ENCODE measurements around the gene PDHA2. TPM values are rescaled to one million over a fixed set of nuclear protein-coding genes. Genes with fewer than 3 reads are reported as not detected.
"Not testable (repeated sequence)": the region's sequence is repeated elsewhere in the genome, so short reads cannot be mapped to it uniquely, and the experiment has no call there.

PDHA2 gene
- total RNA-seq = not detected in 2 replicates

- no peak for DNase-seq (ENCODE audit: extremely low read depth, low read depth, low spot score)
Observed at GRCh38 chr4:95839891-95840290, at the start of gene PDHA2. Gene PDHA2, plus strand, starts transcription at chr4:95840093. Its CDS starts 58 bp downstream, at chr4:95840151.

DNA sequence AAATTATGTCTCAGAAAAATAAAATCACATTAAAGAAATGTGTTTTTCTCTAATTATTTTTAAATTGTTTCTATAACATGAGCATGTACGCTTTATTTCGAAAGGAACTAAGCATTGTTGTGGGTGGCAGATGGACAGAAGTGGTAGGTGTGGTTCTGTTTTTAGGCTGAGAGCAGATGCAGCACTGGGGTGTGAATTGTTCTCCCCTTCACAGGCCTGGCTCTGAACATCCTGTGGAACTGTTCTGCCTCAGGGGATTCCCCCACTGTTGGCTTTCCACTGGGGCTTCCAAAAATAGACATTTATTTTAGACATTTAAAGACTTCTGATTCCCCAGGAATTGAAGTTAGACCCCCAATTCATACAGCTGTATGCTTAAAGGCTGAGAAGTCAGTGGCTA, 41.9 kb upstream of the PDHA2 start:
- DNase-seq (ENCODE audit: extremely low read depth, low read depth, low spot score) = no peak

DNA sequence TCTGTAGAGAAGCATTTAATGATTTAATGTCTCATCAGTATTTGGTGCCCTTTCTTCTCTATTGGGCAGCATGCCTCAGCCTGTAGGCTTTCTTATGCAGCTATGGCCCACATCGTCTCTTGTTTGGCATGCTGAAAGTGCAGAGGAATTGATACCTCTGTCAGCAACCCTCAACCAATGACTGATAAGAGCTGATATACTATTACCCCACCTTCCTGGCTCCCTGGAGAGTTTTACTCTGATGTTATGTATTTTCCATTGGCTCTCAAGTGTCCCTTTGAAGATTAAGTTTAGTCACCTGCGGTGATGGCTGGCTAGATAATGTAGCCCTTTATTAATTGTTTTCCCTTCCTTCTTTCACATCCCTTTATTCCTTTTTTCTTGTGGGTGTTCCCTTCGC, 41.2 kb upstream of the PDHA2 start:
- no peak for DNase-seq (ENCODE audit: extremely low read depth, low read depth, low spot score)

DNA sequence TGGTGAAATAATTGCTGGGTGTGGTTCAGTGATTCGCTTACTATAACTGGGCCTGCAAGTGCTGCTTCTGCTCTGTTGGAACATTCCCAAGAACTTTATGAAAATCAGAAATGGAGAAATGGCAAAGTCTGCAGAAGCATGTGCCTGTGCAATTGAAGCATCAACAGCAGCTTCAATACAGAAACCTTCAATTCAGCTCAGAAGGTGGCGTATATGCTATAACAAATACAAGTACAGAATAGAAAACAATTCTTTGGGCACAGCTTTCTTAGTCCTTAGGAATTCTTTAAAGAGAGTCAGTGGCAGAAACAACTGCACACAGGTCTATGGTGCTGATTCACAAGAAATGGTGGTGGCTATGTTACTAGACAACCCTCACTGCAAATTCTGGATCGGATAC, 18.0 kb upstream of the PDHA2 start:
- no peak for DNase-seq (ENCODE audit: extremely low read depth, low read depth, low spot score)

DNA sequence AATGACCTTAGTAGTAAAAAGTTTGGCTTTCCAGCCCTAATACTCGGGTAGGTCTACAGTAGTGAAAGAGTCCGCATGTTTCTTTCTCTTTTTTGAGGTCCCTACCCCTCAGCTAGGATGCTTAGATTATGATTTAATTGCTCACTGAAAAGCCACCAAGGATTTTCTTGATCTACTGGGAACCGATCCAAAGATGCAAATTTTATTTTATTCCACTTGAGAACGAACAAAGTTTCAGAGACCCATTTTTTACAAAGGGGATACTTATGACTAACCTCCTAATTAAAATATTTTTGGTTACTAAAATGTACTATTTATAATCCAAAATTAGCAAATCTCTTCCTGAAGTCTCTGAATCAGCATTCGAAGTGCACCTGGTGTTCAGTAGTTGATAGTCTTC, 14.3 kb upstream of the PDHA2 start:
- DNase-seq (ENCODE audit: extremely low read depth, low read depth, low spot score) = no peak

DNA sequence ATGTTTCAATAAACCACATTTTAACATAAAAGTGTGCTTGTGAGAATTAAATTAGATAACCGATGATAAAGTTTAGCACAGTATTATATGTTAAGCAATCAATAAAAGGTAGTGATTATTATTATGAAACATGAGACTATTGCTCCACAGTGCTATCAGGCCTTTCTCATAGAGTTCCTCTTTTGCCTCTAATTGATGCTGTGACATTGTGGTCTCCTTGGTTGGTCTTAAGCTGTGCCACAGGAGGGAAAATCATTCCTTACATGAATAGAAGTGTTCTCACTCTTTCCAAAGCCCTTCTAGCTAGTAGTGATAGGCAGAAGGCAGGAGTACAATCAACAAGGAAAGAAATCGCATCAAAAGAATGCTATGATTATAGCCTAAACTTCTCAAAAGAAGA, 9.2 kb upstream of the PDHA2 start:
- no peak for DNase-seq (ENCODE audit: extremely low read depth, low read depth, low spot score)

DNA sequence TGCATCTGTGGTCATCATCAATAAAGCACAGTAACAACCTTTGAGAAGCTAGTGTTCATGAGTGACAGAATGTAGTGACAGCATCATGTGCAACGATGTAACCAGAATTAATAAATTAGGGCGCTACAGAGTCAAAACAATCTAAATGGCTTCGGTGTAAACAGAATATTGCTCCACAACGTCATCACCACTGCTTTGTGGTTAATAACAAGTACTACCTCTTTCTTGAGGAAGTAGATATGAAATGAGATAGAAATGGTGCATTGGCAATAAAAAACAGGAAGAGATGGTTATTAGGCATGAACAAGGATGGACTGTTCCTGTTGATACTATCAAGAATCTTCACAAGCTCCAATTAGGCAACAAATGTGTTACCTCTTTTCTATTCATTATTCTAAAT, 8.7 kb upstream of the PDHA2 start:
- DNase-seq (ENCODE audit: extremely low read depth, low read depth, low spot score) = no peak

DNA sequence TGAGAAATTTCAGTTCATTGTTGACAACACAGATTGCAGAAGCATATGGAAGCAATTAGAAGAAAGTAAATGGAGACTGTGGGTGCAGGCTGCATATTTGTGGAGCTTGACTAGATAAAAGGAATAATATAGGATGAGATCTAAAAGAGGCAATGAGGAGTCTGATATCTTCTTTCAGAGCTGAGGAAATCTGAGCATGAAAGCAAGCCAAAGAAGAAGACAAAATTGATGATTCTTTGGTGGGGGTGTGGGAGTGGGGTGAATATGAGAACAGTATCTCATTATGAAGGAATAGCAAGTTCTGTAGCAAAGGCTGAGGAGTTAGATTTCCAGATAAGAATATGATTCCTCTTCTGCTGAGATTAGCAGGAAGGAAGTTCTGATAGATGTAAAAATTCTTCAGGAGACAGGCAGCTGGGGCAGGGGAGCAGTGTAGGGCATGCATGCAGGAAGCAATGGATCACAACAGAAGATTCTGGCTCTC, 6.1 kb upstream of the PDHA2 start:
- no peak for DNase-seq (ENCODE audit: extremely low read depth, low read depth, low spot score)

DNA sequence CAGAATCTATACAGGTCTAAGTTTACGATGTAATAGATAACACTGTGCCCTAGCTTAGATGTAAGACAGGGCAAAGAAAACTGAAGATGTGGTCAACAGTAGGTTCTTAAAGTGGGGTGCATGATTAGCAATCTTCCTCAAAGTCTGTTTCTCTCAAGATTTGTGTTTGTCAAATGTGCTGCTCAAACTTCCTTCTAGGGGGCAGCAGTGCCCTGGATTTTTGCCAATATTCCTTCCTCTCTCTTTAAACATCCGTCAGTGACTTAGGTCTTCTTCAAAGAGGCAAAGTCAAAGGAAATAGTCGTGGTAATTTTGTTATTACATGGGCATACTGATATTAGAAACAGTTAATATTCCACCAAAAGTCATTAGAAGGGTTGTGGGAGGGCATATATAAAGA, 4.2 kb upstream of the PDHA2 start:
- DNase-seq (ENCODE audit: extremely low read depth, low read depth, low spot score) = no peak

GRCh38 chr4:95838192-95838591, 1.7 kb upstream of the PDHA2 start:
- no peak for DNase-seq (ENCODE audit: extremely low read depth, low read depth, low spot score)

DNA sequence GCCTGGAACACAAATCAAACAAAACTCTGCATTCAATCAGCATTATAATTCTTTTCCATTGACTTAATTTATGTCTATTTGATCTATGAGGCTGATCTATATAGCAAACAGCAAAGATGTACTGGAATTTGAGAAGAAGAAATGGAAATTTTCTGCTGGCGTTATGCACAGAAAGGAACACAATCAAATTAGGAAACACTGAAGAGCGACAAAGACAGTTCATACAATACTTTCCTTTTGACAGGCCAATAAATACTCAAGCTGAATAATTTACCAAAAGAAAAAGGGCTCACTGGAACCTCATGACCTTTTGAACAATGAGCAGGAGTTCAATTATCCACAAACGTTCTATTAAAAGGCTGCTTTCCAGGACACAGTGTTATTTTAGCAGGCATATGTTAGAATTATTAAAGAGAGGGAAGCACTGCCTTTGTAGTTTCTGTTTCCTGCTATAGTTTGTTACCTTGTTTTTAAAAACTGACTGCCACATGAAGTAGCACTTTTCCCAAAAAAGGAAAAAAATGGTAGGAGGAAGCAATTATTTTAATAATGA, 8.1 kb downstream of the PDHA2 start:
- DNase-seq (ENCODE audit: extremely low read depth, low read depth, low spot score) = no peak

GRCh38 chr4:95850161-95850560, 10.3 kb downstream of the PDHA2 start:
- DNase-seq (ENCODE audit: extremely low read depth, low read depth, low spot score) = no peak

DNA sequence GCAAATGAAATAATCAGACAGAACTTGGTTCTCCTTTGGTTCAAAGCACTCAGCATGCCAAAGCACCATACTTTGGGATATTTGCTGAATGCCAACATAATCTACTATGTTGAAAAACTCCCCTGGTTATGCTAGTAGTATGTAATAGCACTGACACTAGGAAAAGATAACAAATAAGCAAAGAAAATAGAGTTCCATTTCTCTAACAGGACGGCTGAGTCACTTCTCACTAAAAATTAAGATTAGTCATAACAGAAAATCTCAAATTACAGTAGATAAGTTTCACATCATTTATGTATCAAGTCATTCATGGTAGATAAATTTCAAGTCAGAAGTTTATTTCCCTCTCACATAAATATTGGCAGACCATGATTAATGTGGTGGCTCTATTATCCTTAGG, 17.9 kb downstream of the PDHA2 start:
- DNase-seq (ENCODE audit: extremely low read depth, low read depth, low spot score) = no peak

GRCh38 chr4:95867919-95868318, 28.0 kb downstream of the PDHA2 start:
- no peak for DNase-seq (ENCODE audit: extremely low read depth, low read depth, low spot score)

DNA sequence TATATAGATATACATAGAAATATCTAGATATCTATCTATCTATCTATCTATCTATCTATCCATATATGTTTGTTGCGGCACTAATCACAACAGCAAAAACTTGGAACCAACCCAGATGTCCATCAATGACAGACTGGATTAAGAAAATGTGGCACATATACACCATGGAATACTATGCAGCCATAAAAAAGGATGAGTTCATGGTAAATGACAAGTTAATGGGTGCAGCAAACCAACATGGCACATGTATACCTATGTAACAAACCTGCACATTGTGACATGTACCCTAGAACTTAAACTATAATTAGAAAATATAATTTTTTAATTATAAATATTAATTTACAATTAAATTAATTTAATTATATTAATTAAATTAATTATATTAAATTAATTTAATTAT, 29.5 kb downstream of the PDHA2 start:
- not testable (repeated sequence) for DNase-seq (ENCODE audit: extremely low read depth, low read depth, low spot score)

DNA sequence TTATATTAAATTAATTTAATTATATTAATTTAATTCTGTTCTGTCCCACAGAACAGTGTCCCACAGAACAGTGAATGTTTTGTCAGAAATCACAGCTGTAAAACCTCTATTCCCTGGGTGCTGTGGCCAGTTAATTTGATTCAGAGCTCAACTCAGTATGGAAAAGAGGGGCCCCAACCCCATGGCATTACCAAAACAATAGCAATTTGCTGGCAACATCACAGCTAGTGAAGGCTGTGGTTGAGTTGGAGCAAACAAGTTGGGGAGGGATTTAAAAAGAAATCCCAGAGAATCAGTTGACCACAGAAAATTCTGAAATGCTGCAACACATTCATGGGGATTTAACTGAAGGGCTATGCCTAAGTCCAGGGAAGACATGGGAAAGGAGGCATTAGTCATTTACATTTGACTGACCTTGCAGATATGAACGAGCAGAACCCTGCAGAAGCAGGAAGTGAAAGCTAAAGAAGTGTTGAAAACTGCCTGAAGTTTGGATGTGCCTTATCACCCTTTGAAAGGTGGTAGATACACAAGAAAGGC, 30.1 kb downstream of the PDHA2 start:
- no peak for DNase-seq (ENCODE audit: extremely low read depth, low read depth, low spot score)

- DNase-seq (ENCODE audit: extremely low read depth, low read depth, low spot score) = no peak
Observed at GRCh38 chr4:95877636-95878035, 37.7 kb downstream of the PDHA2 start.

GRCh38 chr4:95887551-95887950, 47.7 kb downstream of the PDHA2 start:
- no peak for DNase-seq (ENCODE audit: extremely low read depth, low read depth, low spot score)

DNA sequence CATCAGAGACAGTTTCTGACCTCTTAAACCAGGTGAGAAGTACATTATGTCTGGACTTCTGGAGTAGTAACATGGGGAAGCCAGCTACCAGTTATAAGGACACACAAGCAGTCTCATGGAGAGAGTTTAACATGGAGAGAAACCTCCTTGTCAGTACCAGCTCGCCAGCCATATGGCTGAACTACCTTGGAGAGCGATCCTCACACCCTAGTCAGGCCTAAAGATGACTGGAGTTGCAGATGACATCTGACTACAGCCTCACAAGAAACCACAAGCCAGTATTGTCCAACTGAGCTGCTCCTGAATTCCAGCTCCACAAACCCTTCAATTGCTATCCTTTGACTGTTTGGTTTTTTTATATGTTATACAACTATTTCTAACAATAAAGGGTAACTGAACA, 49.8 kb downstream of the PDHA2 start:
- no peak for DNase-seq (ENCODE audit: extremely low read depth, low read depth, low spot score)
